Upper lobe of left lung (tissue), 6 donors: ENCODE data around the gene PDE4D. TPM values are rescaled to one million over a fixed set of nuclear protein-coding genes. Genes with fewer than 3 reads are reported as not detected.
A peak's percentile ranks its signal among the peaks of the same experiment; 100 is the strongest.

Source experiments
- ATAC-seq, 2 donors: fragments of 200-7000 bp; cut with Tn5 transposase; one replicate each; pipeline ENCODE4 v1.9.1; 2022; ENCODE audit warnings: mild to moderate bottlenecking in 2 of 2, moderate library complexity in 2 of 2; ENCODE audit not compliant: low FRiP score in 2 of 2
- DNase-seq, 2 donors: peaks; one replicate each; pipeline ENCODE4 v3.0.0-alpha.2; 2019 to 2020
- H3K27ac ChIP-seq, 4 donors: fragments of 200-600 bp; sonication (generic); one replicate each; pipeline ENCODE4 v1.5.1; 2016 to 2019
- H3K27me3 ChIP-seq, 4 donors: fragments of 200-600 bp; sonication (generic); one replicate each; pipeline ENCODE4 v1.5.1; 2017 to 2019
- H3K36me3 ChIP-seq, 4 donors: fragments of 200-600 bp; sonication (generic); one replicate each; pipeline ENCODE4 v1.5.1; 2016 to 2019
- H3K4me1 ChIP-seq, 4 donors: fragments of 200-600 bp; sonication (generic); one replicate each; pipeline ENCODE4 v1.5.1; 2018 to 2019
- H3K4me3 ChIP-seq, 4 donors: fragments of 200-600 bp; sonication (generic); one replicate each; pipeline ENCODE4 v1.5.1; 2017 to 2019; ENCODE audit warnings: mild to moderate bottlenecking in 2 of 4, moderate library complexity in 1 of 4
- H3K9me3 ChIP-seq, 4 donors: fragments of 200-600 bp; sonication (generic); one replicate each; pipeline ENCODE4 v1.5.1; 2018 to 2019
- EP300 ChIP-seq, 4 donors: sonication (generic); formaldehyde crosslinking; IDR thresholded peaks; one replicate each; pipeline ENCODE4 v1.5.1; 2017; ENCODE audit warnings: antibody characterized with exemption in 4 of 4, control low read depth in 2 of 4
- POLR2A ChIP-seq, 4 donors: fragments of 450-650 bp; IDR thresholded peaks; one replicate each; pipeline ENCODE4 v1.5.1; 2016 to 2017; ENCODE audit warnings: antibody characterized with exemption in 4 of 4, mild to moderate bottlenecking in 2 of 4
- POLR2AphosphoS5 ChIP-seq, 2 donors: sonication (generic); formaldehyde crosslinking; IDR thresholded peaks; one replicate each; pipeline ENCODE4 v1.5.1; 2017; ENCODE audit warnings: antibody characterized with exemption in 2 of 2
- WGBS, 2 donors: methylation state at CpG; one replicate each; pipeline ENCODE4 v1.1.5; 2017 to 2018; 5-methylcytosine and 5-hydroxymethylcytosine counted together
- total RNA-seq, 6 donors: library from RNA; depleted of rRNA in 4 of 6; stranded (reverse); fragments of >200 nt in 4 of 6; gene quantifications; one replicate each; pipeline versions ENCODE4 v1.1.0 to v1.2.1, GENCODE V29; 2016 to 2021
- TF ChIP-seq, protein P1 (sequence below), 6 experiments: fragments of 450-650 bp in 4 of 6; fragments of 200-600 bp in 2 of 6; sonication (generic) in 2 of 6; IDR thresholded peaks; one replicate each; pipeline ENCODE4 v1.5.1; 2016 to 2019; ENCODE audit warnings: antibody characterized with exemption in 6 of 6
- donor health status: DM: no; HTN: no; CAD: no; lungs with moderate emphysema.
- donor health status: DM: no; HTN: yes; CAD: no; lungs with severe emphysema.

The PDE4D gene
- total RNA-seq, 6 donors from 2014 or later, result 50.4 to 188 (median 84.0) TPM

- Histone ChIP-seq H3K9me3 (no peaks in the 10 kb centered on the region), H3K27ac (no peak overlapping the region), H3K36me3 (no peaks in the 10 kb centered on the region), H3K4me1 (peaks cover 0 to 14% (median 5%) of the 10 kb centered on the region in 4 donors), H3K27me3 (no peaks in the 10 kb centered on the region), H3K4me3 (no peak overlapping the region)
- ATAC-seq (no peak), DNase-seq (no peak)
- 57 to 58% methylated on average over 5 of the region's 5 CpGs for WGBS, 2 donors
- TF ChIP-seq, protein P1, sequence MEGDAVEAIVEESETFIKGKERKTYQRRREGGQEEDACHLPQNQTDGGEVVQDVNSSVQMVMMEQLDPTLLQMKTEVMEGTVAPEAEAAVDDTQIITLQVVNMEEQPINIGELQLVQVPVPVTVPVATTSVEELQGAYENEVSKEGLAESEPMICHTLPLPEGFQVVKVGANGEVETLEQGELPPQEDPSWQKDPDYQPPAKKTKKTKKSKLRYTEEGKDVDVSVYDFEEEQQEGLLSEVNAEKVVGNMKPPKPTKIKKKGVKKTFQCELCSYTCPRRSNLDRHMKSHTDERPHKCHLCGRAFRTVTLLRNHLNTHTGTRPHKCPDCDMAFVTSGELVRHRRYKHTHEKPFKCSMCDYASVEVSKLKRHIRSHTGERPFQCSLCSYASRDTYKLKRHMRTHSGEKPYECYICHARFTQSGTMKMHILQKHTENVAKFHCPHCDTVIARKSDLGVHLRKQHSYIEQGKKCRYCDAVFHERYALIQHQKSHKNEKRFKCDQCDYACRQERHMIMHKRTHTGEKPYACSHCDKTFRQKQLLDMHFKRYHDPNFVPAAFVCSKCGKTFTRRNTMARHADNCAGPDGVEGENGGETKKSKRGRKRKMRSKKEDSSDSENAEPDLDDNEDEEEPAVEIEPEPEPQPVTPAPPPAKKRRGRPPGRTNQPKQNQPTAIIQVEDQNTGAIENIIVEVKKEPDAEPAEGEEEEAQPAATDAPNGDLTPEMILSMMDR (IDR thresholded peaks at IDR 0.05), result no peak
- TF ChIP-seq POLR2AphosphoS5 (IDR thresholded peaks at IDR 0.05), result no peak
- no peak for TF ChIP-seq POLR2A (IDR thresholded peaks at IDR 0.05)
- TF ChIP-seq EP300 (IDR thresholded peaks at IDR 0.05), result no peak
Observed at GRCh38 chr5:58925627-58926540, 967.6 kb downstream of the PDE4D start.

GRCh38 chr5:58924306-58924705 is 969.2 kb downstream of the PDE4D start:
- H3K4me1 ChIP-seq, result peaks cover 0 to 14% (median 5%) of the 10 kb centered on the region in 4 donors
- H3K27me3 ChIP-seq, result no peaks in the 10 kb centered on the region
- DNase-seq (no peak), ATAC-seq (no peak)
- no peak overlapping the region for H3K4me3 ChIP-seq
- 57 to 74% methylated on average over 5 of the region's 5 CpGs for WGBS, 2 donors
- no peak overlapping the region for H3K27ac ChIP-seq
- no peaks in the 10 kb centered on the region for H3K9me3 ChIP-seq
- no peak for TF ChIP-seq POLR2A (IDR thresholded peaks at IDR 0.05)
- TF ChIP-seq POLR2AphosphoS5 (IDR thresholded peaks at IDR 0.05), result no peak
- TF ChIP-seq, protein P1 (IDR thresholded peaks at IDR 0.05), result no peak
- TF ChIP-seq EP300 (IDR thresholded peaks at IDR 0.05), result no peak
- H3K36me3 ChIP-seq, result no peaks in the 10 kb centered on the region

DNA sequence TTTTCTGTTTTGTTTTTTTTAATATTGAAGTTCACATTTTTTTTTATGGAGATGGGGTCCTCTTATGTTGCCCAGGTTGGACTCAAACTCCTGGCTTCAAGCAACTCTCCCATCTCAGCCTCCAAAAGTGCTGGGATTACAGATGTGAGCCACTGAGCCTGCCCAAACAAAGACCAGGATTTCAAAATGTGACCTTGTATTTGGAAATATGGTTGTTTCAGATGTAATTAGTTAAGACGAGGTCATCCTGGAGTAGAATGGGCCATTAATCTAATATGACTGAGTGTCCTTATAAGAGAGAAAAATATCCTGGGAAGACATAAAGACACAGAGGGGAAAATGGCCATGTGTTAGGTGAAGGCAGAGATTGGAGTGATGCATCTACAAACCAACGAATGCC is 970.2 kb downstream of the PDE4D start:
- no peak for DNase-seq
- no peaks in the 10 kb centered on the region for H3K27me3 ChIP-seq
- TF ChIP-seq EP300 (IDR thresholded peaks at IDR 0.05) (no peak), POLR2AphosphoS5 (IDR thresholded peaks at IDR 0.05) (no peak)
- no peak for ATAC-seq
- H3K27ac ChIP-seq, result peak overlapping the region in 3 of 4 donors; percentile 13 to 64 (median 63)
- H3K9me3 ChIP-seq, result no peaks in the 10 kb centered on the region
- H3K36me3 ChIP-seq, result no peaks in the 10 kb centered on the region
- H3K4me1 ChIP-seq, result peaks cover 0 to 14% (median 5%) of the 10 kb centered on the region in 4 donors
- WGBS, 2 donors, result 87 to 97% methylated on average over 2 of the region's 2 CpGs
- H3K4me3 ChIP-seq, result no peak overlapping the region

GRCh38 chr5:58922461-58923171 is 970.9 kb downstream of the PDE4D start:
- H3K9me3 ChIP-seq, result no peaks in the 10 kb centered on the region
- no peaks in the 10 kb centered on the region for H3K27me3 ChIP-seq
- ATAC-seq, result peak; percentile 72 to 77
- peak overlapping the region; percentile 46 to 64 (median 62) for H3K27ac ChIP-seq
- peaks cover 0 to 14% (median 5%) of the 10 kb centered on the region in 4 donors for H3K4me1 ChIP-seq
- H3K36me3 ChIP-seq, result no peaks in the 10 kb centered on the region
- H3K4me3 ChIP-seq, result no peak overlapping the region
- WGBS, 2 donors, result 39% methylated on average over 15 of the region's 15 CpGs
- peak; percentile 14 to 58 for DNase-seq
- TF ChIP-seq POLR2A (IDR thresholded peaks at IDR 0.05) (no peak), EP300 (IDR thresholded peaks at IDR 0.05) (no peak), POLR2AphosphoS5 (IDR thresholded peaks at IDR 0.05) (no peak)
- TF ChIP-seq, protein P1 (IDR thresholded peaks at IDR 0.05), result no peak

DNA sequence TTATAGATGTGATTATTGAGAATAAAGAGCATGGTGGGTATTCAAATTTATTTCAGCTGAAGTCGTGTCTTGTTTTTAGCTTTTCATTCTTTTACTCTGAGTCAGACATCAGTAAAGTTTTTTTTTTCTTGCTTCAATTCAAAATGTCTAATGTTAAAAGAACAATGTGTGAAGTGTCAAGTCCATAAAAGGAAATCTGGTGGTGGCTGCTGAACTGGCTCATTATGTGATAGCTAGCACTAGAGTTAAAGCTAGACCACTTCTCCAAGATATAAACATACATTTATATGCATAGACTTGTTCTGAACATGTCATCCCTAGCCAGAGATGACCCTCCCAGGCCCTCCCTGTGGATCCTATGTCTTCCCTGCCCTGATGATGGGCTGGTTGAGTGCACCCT is 972.4 kb downstream of the PDE4D start:
- WGBS, 2 donors, result 50 to 53% methylated on average over 1 of the region's 1 CpG
- Histone ChIP-seq H3K4me3 (no peak overlapping the region), H3K27me3 (no peaks in the 10 kb centered on the region), H3K4me1 (peaks cover 0 to 6% (median under 1%) of the 10 kb centered on the region in 4 donors), H3K27ac (peak overlapping the region in 3 of 4 donors; percentile 23 to 63 (median 62)), H3K36me3 (no peaks in the 10 kb centered on the region), H3K9me3 (no peaks in the 10 kb centered on the region)
- DNase-seq (no peak), ATAC-seq (no peak)
- no peak for TF ChIP-seq POLR2AphosphoS5 (IDR thresholded peaks at IDR 0.05)
- no peak for TF ChIP-seq POLR2A (IDR thresholded peaks at IDR 0.05)
- no peak for TF ChIP-seq EP300 (IDR thresholded peaks at IDR 0.05)
- TF ChIP-seq, protein P1 (IDR thresholded peaks at IDR 0.05), result no peak
